Measurements from ENCODE around the gene HIGD1C. TPM values are rescaled to one million over a fixed set of nuclear protein-coding genes. Genes with fewer than 3 reads are reported as not detected.

HIGD1C gene
- total and polyA plus RNA-seq, 2 donors (not counting 1 experiment from before 2014, with no cell fraction given): not detected

DNA sequence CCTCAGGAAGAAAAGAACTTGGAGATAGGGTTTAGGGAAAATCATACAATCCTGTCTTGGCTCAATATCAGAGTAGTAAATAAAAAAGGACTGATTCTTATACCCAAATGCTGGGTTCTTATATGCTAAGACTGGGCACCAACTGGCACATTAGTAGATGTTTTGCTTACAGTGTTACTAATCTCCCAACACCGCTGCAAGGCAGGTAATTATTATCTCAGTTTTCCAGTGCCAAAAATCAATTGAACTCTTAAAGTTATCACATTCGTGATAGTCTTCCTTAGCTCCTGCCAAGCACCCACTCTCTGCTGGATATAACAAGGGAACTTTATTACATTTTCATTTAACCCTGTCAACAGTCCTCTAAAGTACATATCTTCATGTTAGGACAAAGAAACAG lies 25.0 kb upstream of the HIGD1C start:
- H3K79me2 ChIP-seq (ENCODE audit: control insufficient read depth, insufficient read depth, low read length): peaks cover 3% of the 10 kb centered on the region
- H2AFZ ChIP-seq (ENCODE audit: low read length): no peak overlapping the region
- H3K4me2 ChIP-seq (ENCODE audit: extremely low read depth, insufficient read depth, low read length): peak overlapping the region; percentile 74
- H3K27ac ChIP-seq (ENCODE audit: insufficient read depth, low read length): no peak overlapping the region
- no peak for DNase-seq (ENCODE audit: low read depth in 2 of 2)
- H4K20me1 ChIP-seq (ENCODE audit: control insufficient read depth, extremely low read depth, insufficient read depth, low read length): no peaks in the 10 kb centered on the region
- H3K27me3 ChIP-seq (ENCODE audit: control insufficient read depth, insufficient read depth, low read length): no peaks in the 10 kb centered on the region
- peak overlapping the region; percentile 19 to 92 (median 80) for H3K4me3 ChIP-seq (replicated peaks in 1 of 4; ENCODE audit: control extremely low read depth in 1 of 4, insufficient read depth in 1 of 4, low read depth in 3 of 4, low read length in 4 of 4)
- H3K36me3 ChIP-seq (ENCODE audit: control insufficient read depth, insufficient read depth, low read length): no peaks in the 10 kb centered on the region
- H3K9ac ChIP-seq (ENCODE audit: insufficient read depth, low read length): no peak overlapping the region
- peaks cover 4% of the 10 kb centered on the region for H3K4me1 ChIP-seq (ENCODE audit: control insufficient read depth, extremely low read depth, insufficient read depth, low read length)
- H3K9me3 ChIP-seq (ENCODE audit: control insufficient read depth, insufficient read depth, low read depth, low read length): no peaks in the 10 kb centered on the region
- TF ChIP-seq, protein P1, sequence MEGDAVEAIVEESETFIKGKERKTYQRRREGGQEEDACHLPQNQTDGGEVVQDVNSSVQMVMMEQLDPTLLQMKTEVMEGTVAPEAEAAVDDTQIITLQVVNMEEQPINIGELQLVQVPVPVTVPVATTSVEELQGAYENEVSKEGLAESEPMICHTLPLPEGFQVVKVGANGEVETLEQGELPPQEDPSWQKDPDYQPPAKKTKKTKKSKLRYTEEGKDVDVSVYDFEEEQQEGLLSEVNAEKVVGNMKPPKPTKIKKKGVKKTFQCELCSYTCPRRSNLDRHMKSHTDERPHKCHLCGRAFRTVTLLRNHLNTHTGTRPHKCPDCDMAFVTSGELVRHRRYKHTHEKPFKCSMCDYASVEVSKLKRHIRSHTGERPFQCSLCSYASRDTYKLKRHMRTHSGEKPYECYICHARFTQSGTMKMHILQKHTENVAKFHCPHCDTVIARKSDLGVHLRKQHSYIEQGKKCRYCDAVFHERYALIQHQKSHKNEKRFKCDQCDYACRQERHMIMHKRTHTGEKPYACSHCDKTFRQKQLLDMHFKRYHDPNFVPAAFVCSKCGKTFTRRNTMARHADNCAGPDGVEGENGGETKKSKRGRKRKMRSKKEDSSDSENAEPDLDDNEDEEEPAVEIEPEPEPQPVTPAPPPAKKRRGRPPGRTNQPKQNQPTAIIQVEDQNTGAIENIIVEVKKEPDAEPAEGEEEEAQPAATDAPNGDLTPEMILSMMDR (conservative IDR thresholded peaks at IDR 0.05 in 1 of 2, IDR thresholded peaks at IDR 0.05 in 1 of 2; ENCODE audit: low read depth in 1 of 2, low read length in 2 of 2): no peak
- TF ChIP-seq EZH2 (IDR thresholded peaks at IDR 0.05; ENCODE audit: low read length, missing control alignments): no peak

DNA sequence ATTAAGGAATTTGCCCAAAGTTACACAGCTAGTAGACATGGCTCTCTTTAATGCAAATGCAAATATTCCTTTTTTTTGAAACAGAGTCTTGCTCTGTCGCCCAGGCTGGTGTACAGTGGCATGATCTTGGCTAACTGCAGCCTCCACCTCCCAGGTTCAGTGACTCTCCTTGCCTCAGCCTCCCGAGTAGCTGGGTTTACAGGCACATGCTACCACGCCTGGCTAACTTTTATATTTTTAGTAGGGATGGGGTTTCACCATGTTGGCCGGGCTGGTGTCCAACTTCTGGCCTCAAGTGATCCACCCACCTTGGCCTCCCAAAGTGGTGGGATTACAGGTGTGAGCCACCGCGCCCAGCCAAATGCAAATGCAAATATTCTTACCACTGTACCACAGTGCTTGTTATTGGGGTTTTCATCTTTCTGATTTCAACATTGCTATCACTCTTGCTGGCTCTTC lies 24.5 kb upstream of the HIGD1C start:
- Histone ChIP-seq H3K36me3 (ENCODE audit: control insufficient read depth, insufficient read depth, low read length) (no peaks in the 10 kb centered on the region), H2AFZ (ENCODE audit: low read length) (no peak overlapping the region), H3K79me2 (ENCODE audit: control insufficient read depth, insufficient read depth, low read length) (peaks cover 3% of the 10 kb centered on the region), H3K9me3 (ENCODE audit: control insufficient read depth, insufficient read depth, low read depth, low read length) (no peaks in the 10 kb centered on the region), H3K4me3 (replicated peaks in 1 of 4; ENCODE audit: control extremely low read depth in 1 of 4, insufficient read depth in 1 of 4, low read depth in 3 of 4, low read length in 4 of 4) (peak overlapping the region in 3 of 4 experiments; percentile 19 to 92 (median 92)), H3K27ac (ENCODE audit: insufficient read depth, low read length) (no peak overlapping the region), H4K20me1 (ENCODE audit: control insufficient read depth, extremely low read depth, insufficient read depth, low read length) (no peaks in the 10 kb centered on the region), H3K4me1 (ENCODE audit: control insufficient read depth, extremely low read depth, insufficient read depth, low read length) (peaks cover 4% of the 10 kb centered on the region), H3K27me3 (ENCODE audit: control insufficient read depth, insufficient read depth, low read length) (no peaks in the 10 kb centered on the region), H3K9ac (ENCODE audit: insufficient read depth, low read length) (no peak overlapping the region), H3K4me2 (ENCODE audit: extremely low read depth, insufficient read depth, low read length) (peak overlapping the region; percentile 74)
- TF ChIP-seq EZH2 (IDR thresholded peaks at IDR 0.05; ENCODE audit: low read length, missing control alignments): no peak
- TF ChIP-seq, protein P1 (conservative IDR thresholded peaks at IDR 0.05 in 1 of 2, IDR thresholded peaks at IDR 0.05 in 1 of 2; ENCODE audit: low read depth in 1 of 2, low read length in 2 of 2): no peak
- DNase-seq (ENCODE audit: low read depth in 2 of 2): no peak

DNA sequence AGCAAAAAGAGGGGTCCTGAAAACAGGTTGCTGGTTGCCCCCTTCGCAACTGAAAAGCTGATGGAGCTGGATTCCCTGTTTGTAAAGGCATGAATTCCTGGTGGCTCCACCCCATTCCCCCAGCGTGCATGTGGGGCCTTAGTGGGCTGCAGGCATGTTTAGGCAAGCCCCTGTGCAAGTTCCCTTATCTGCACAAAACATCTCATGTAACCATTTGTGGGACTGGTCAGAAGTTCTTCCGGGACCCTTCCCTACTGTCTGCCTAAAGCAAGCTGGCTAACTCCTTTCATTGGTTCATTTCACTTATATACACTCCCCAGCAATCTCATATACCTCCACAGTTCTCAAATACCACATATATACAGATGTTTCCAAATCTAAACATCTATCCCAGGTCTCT lies 24.0 kb upstream of the HIGD1C start:
- no peak overlapping the region for H3K4me2 ChIP-seq (ENCODE audit: extremely low read depth, insufficient read depth, low read length)
- peak in 1 of 2 donors; percentile 13 for DNase-seq (ENCODE audit: low read depth in 2 of 2)
- H3K4me1 ChIP-seq (ENCODE audit: control insufficient read depth, extremely low read depth, insufficient read depth, low read length): peaks cover 3% of the 10 kb centered on the region
- no peak for TF ChIP-seq EZH2 (IDR thresholded peaks at IDR 0.05; ENCODE audit: low read length, missing control alignments)
- TF ChIP-seq, protein P1 (conservative IDR thresholded peaks at IDR 0.05 in 1 of 2, IDR thresholded peaks at IDR 0.05 in 1 of 2; ENCODE audit: low read depth in 1 of 2, low read length in 2 of 2): no peak
- H3K36me3 ChIP-seq (ENCODE audit: control insufficient read depth, insufficient read depth, low read length): no peaks in the 10 kb centered on the region
- peak overlapping the region in 2 of 4 experiments; percentile 92 for H3K4me3 ChIP-seq (replicated peaks in 1 of 4; ENCODE audit: control extremely low read depth in 1 of 4, insufficient read depth in 1 of 4, low read depth in 3 of 4, low read length in 4 of 4)
- peaks cover 3% of the 10 kb centered on the region for H3K79me2 ChIP-seq (ENCODE audit: control insufficient read depth, insufficient read depth, low read length)
- H3K9ac ChIP-seq (ENCODE audit: insufficient read depth, low read length): no peak overlapping the region
- no peak overlapping the region for H3K27ac ChIP-seq (ENCODE audit: insufficient read depth, low read length)
- no peaks in the 10 kb centered on the region for H4K20me1 ChIP-seq (ENCODE audit: control insufficient read depth, extremely low read depth, insufficient read depth, low read length)
- H3K27me3 ChIP-seq (ENCODE audit: control insufficient read depth, insufficient read depth, low read length): no peaks in the 10 kb centered on the region
- no peaks in the 10 kb centered on the region for H3K9me3 ChIP-seq (ENCODE audit: control insufficient read depth, insufficient read depth, low read depth, low read length)
- no peak overlapping the region for H2AFZ ChIP-seq (ENCODE audit: low read length)
